Measurements from ENCODE around the gene PCDHGB3. TPM values are rescaled to one million over a fixed set of nuclear protein-coding genes. Genes with fewer than 3 reads are reported as not detected.

The PCDHGB3 gene
- total and polyA plus RNA-seq, 2 donors (not counting 3 experiments of a cell fraction or from before 2014, with no cell fraction given), result 1.8 to 2.0 TPM

GRCh38 chr5:141389153-141390042 is 19.4 kb downstream of the PCDHGB3 start:
- H3K27me3 ChIP-seq (ENCODE audit: control insufficient read depth in 2 of 2, insufficient read depth in 2 of 2, low read length in 2 of 2), result peaks cover 31 to 77% of the 10 kb centered on the region in 2 experiments
- no peak overlapping the region for H3K9ac ChIP-seq (replicated peaks; ENCODE audit: extremely low read depth, insufficient read depth, low read length)
- intact Hi-C loops (cut with micrococcal nuclease) (no loop called here), dilution Hi-C loops (cut with MboI; ENCODE audit: extremely low pct_ligation_motif_present, low sequenced_read_pairs) (no loop called here)
- H3K4me1 ChIP-seq (ENCODE audit: control insufficient read depth, extremely low read depth, insufficient read depth, low read length), result no peaks in the 10 kb centered on the region
- H3K79me2 ChIP-seq (ENCODE audit: control insufficient read depth, insufficient read depth, low read length), result no peaks in the 10 kb centered on the region
- ChIA-PET POLR2A (no interaction called here), CTCF (interaction anchor here (1.5 to 4.1 kb wide), 8 partner anchors 8 to 178 kb away, joined by 4 to 32 read pairs (median 6); partner anchors contain the start of genes PCDHGA10, PCDHGA12, PCDHGA4 and PCDHGA6)
- H3K4me2 ChIP-seq (ENCODE audit: insufficient read depth, low read length), result no peak overlapping the region
- no peaks in the 10 kb centered on the region for H3K9me1 ChIP-seq (replicated peaks; ENCODE audit: control insufficient read depth, extremely low read depth, insufficient read depth, low read length)
- H2AFZ ChIP-seq (ENCODE audit: low read depth, low read length), result no peak overlapping the region
- no peaks in the 10 kb centered on the region for H3K36me3 ChIP-seq (ENCODE audit: control insufficient read depth in 2 of 2, extremely low read depth in 1 of 2, insufficient read depth in 2 of 2, low read length in 2 of 2)
- H3K27ac ChIP-seq (ENCODE audit: insufficient read depth, low read depth, low read length), result no peak overlapping the region
- H3K9me3 ChIP-seq (replicated peaks; ENCODE audit: control insufficient read depth, insufficient read depth, low read length), result peaks cover 2% of the 10 kb centered on the region
- TF ChIP-seq JUN (IDR thresholded peaks at IDR 0.05; ENCODE audit: borderline replicate concordance, insufficient read depth, insufficient read length, low read depth), result no peak
- TF ChIP-seq POLR2A (IDR thresholded peaks at IDR 0.05; ENCODE audit: low read depth, low read length), result no peak
- no peak for TF ChIP-seq FOS (IDR thresholded peaks at IDR 0.05; ENCODE audit: borderline replicate concordance, insufficient read depth, low read length)
- TF ChIP-seq GATA2 (IDR thresholded peaks at IDR 0.05; ENCODE audit: insufficient read depth, insufficient read length, low read depth, low read length), result no peak
- TF ChIP-seq, protein P1, sequence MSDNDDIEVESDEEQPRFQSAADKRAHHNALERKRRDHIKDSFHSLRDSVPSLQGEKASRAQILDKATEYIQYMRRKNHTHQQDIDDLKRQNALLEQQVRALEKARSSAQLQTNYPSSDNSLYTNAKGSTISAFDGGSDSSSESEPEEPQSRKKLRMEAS (IDR thresholded peaks at IDR 0.05; ENCODE audit: insufficient read depth, insufficient read length), result no peak
- TF ChIP-seq POLR2AphosphoS5 (IDR thresholded peaks at IDR 0.05; ENCODE audit: insufficient read depth, low read depth, low read length), result no peak
- no peak for TF ChIP-seq MYC (IDR thresholded peaks at IDR 0.05; ENCODE audit: low read depth, low read length)
- no peak for TF ChIP-seq CTCF (IDR thresholded peaks at IDR 0.05; ENCODE audit: extremely low read depth in 1 of 2, insufficient read depth in 1 of 2, low read depth in 1 of 2, low read length in 2 of 2)
- TF ChIP-seq EZH2 (IDR thresholded peaks at IDR 0.05; ENCODE audit: borderline replicate concordance, low read depth, low read length, severe bottlenecking), result no peak
- FAIRE-seq, result no peak
- BruUV-seq (replicated peaks), result no TSS peak
- DNase-seq (ENCODE audit: low read depth, low spot score), result no peak
- no peaks in the 10 kb centered on the region for H4K20me1 ChIP-seq (replicated peaks; ENCODE audit: control insufficient read depth, extremely low read depth, insufficient read depth, low read length)
- no peak overlapping the region for H3K4me3 ChIP-seq (replicated peaks in 1 of 3; ENCODE audit: insufficient read depth in 1 of 3, low read depth in 1 of 3, low read length in 3 of 3)
